Measurements from ENCODE around the gene MYDGF.
"Not testable (repeated sequence)": the region's sequence is repeated elsewhere in the genome, so short reads cannot be mapped to it uniquely, and the experiment has no call there.

MYDGF gene

GRCh38 chr19:4669723-4670480 lies at the start of gene MYDGF:
MYDGF (minus strand) TSS chr19:4670342; CDS start chr19:4670334, 8 bp downstream.
- DNase-seq (ENCODE audit: low spot score): peak; percentile 94

GRCh38 chr19:4719499-4719866 lies 49.3 kb upstream of the MYDGF start:
- no peak for DNase-seq (ENCODE audit: low spot score)

GRCh38 chr19:4717966-4718701 lies 48.0 kb upstream of the MYDGF start:
- no peak for DNase-seq (ENCODE audit: low spot score)

GRCh38 chr19:4717191-4717965 lies 47.2 kb upstream of the MYDGF start:
- no peak for DNase-seq (ENCODE audit: low spot score)

- DNase-seq (ENCODE audit: low spot score): no peak
Observed at GRCh38 chr19:4715529-4716221, 45.5 kb upstream of the MYDGF start.

- not testable (repeated sequence) for DNase-seq (ENCODE audit: low spot score)
Observed at GRCh38 chr19:4715178-4715528, 45.0 kb upstream of the MYDGF start.

GRCh38 chr19:4714016-4714415 lies 43.9 kb upstream of the MYDGF start:
- DNase-seq (ENCODE audit: low spot score): no peak

GRCh38 chr19:4713384-4713951 lies 43.3 kb upstream of the MYDGF start:
- DNase-seq (ENCODE audit: low spot score): no peak

GRCh38 chr19:4712771-4713170 lies 42.6 kb upstream of the MYDGF start:
- DNase-seq (ENCODE audit: low spot score): no peak

GRCh38 chr19:4711211-4711610 lies 41.1 kb upstream of the MYDGF start:
- no peak for DNase-seq (ENCODE audit: low spot score)

GRCh38 chr19:4710281-4710600 lies 40.1 kb upstream of the MYDGF start:
- no peak for DNase-seq (ENCODE audit: low spot score)

- peak; percentile 4 for DNase-seq (ENCODE audit: low spot score)
Observed at GRCh38 chr19:4709440-4710280, 39.5 kb upstream of the MYDGF start.

- DNase-seq (ENCODE audit: low spot score): no peak
Observed at GRCh38 chr19:4707956-4708650, 38.0 kb upstream of the MYDGF start.

- DNase-seq (ENCODE audit: low spot score): no peak
Observed at GRCh38 chr19:4707322-4707721, 37.2 kb upstream of the MYDGF start.

GRCh38 chr19:4705413-4706131 lies 35.4 kb upstream of the MYDGF start:
- DNase-seq (ENCODE audit: low spot score): no peak

GRCh38 chr19:4704317-4704673 lies 34.2 kb upstream of the MYDGF start:
- DNase-seq (ENCODE audit: low spot score): no peak

- no peak for DNase-seq (ENCODE audit: low spot score)
Observed at GRCh38 chr19:4703671-4704316, 33.7 kb upstream of the MYDGF start.

- DNase-seq (ENCODE audit: low spot score): no peak
Observed at GRCh38 chr19:4702764-4703163, 32.6 kb upstream of the MYDGF start.

- DNase-seq (ENCODE audit: low spot score): no peak
Observed at GRCh38 chr19:4701557-4701956, 31.4 kb upstream of the MYDGF start.

- DNase-seq (ENCODE audit: low spot score): no peak
Observed at GRCh38 chr19:4700693-4700970, 30.5 kb upstream of the MYDGF start.
